Hepatocyte (in vitro differentiated cells): Measurements from ENCODE around the gene PRR19. TPM values are rescaled to one million over a fixed set of nuclear protein-coding genes. Genes with fewer than 3 reads are reported as not detected.

Experiments used
- DNase-seq: peaks from one replicate; pipeline ENCODE4 v3.0.0-alpha.2; 2016; ENCODE audit warnings: low spot score
- H2AFZ ChIP-seq: fragments of 200-600 bp; sonication (generic); 2 replicates; pipeline ENCODE4 v1.6.0; 2016; ENCODE audit warnings: antibody characterized with exemption, mild to moderate bottlenecking
- H3K27ac ChIP-seq: fragments of 200-600 bp; sonication (generic); 2 replicates; pipeline ENCODE4 v1.5.1; 2016; ENCODE audit warnings: mild to moderate bottlenecking
- H3K27me3 ChIP-seq: fragments of 200-600 bp; sonication (generic); 2 replicates; pipeline ENCODE4 v1.6.1; 2016
- H3K36me3 ChIP-seq: fragments of 200-600 bp; sonication (generic); replicated peaks from 2 replicates; pipeline ENCODE4 v1.5.1; 2016; ENCODE audit warnings: low read depth; ENCODE audit not compliant: insufficient read depth
- H3K4me1 ChIP-seq: fragments of 200-600 bp; sonication (generic); 2 replicates; pipeline ENCODE4 v1.5.1; 2016; ENCODE audit warnings: mild to moderate bottlenecking, moderate library complexity; ENCODE audit not compliant: insufficient read depth
- H3K4me2 ChIP-seq: fragments of 200-600 bp; sonication (generic); 2 replicates; pipeline ENCODE4 v1.6.0; 2016
- H3K4me3 ChIP-seq: fragments of 200-600 bp; sonication (generic); 2 replicates; pipeline ENCODE4 v1.5.1; 2016; ENCODE audit warnings: mild to moderate bottlenecking
- H3K79me2 ChIP-seq: fragments of 200-600 bp; sonication (generic); 2 replicates; pipeline ENCODE4 v1.6.0; 2017; ENCODE audit warnings: mild to moderate bottlenecking
- H3K9me2 ChIP-seq: fragments of 200-600 bp; sonication (generic); replicated peaks from 2 replicates; pipeline ENCODE4 v1.6.0; 2017; ENCODE audit warnings: mild to moderate bottlenecking; ENCODE audit not compliant: insufficient read depth
- H3K9me3 ChIP-seq: fragments of 200-600 bp; sonication (generic); 2 replicates; pipeline ENCODE4 v1.5.1; 2016; ENCODE audit warnings: low read depth, mild to moderate bottlenecking
- H4K20me1 ChIP-seq: fragments of 200-600 bp; sonication (generic); 2 replicates; pipeline ENCODE4 v1.6.0; 2016; ENCODE audit warnings: mild to moderate bottlenecking; ENCODE audit not compliant: insufficient read depth, poor library complexity, severe bottlenecking
- CTCF ChIP-seq: fragments of 200-600 bp; sonication (generic); IDR thresholded peaks from 2 replicates; pipeline ENCODE4 v1.5.1; 2016; ENCODE audit warnings: antibody characterized with exemption, mild to moderate bottlenecking; ENCODE audit not compliant: poor library complexity
- EZH2 ChIP-seq: fragments of 200-600 bp; sonication (generic); IDR thresholded peaks from 2 replicates; pipeline ENCODE4 v1.6.1; 2016; ENCODE audit warnings: antibody characterized with exemption, mild to moderate bottlenecking, borderline replicate concordance
- EZH2phosphoT487 ChIP-seq: fragments of 200-600 bp; sonication (generic); IDR thresholded peaks from one replicate; pipeline ENCODE4 v1.6.1; 2018; ENCODE audit warnings: antibody characterized with exemption, mild to moderate bottlenecking, low read depth, moderate library complexity; ENCODE audit not compliant: unreplicated experiment, severe bottlenecking
- WGBS: methylation state at CpG from one replicate; pipeline ENCODE4 v1.1.6; 2016; ENCODE audit warnings: low lambda C conversion rate; ENCODE audit errors: missing lambda C conversion rate; 5-methylcytosine and 5-hydroxymethylcytosine counted together
- polyA plus RNA-seq: library from polyadenylated mRNA; unstranded; fragments of >200 nt; fragmentation: Nextera tagmentation; extraction: Ambion mirVana; gene quantifications from 2 replicates; pipeline ENCODE4 v1.2.1, GENCODE V29; 2016
- total RNA-seq: library from RNA; depleted of rRNA; stranded (reverse); fragments of >200 nt; gene quantifications from 2 replicates; pipeline ENCODE4 v1.2.3, GENCODE V29; 2014

PRR19 gene
- 0.24 and 2.2 TPM in 2 replicates for total RNA-seq
- 1.9 and 3.0 TPM in 2 replicates for polyA plus RNA-seq

- TF ChIP-seq CTCF (no peak), EZH2 (no peak), EZH2phosphoT487 (no peak)
- H3K9me2 ChIP-seq, result no peaks in the 10 kb centered on the region
- peak; percentile 57 for DNase-seq
- H3K4me1 ChIP-seq, result peaks cover 9% of the 10 kb centered on the region
- 4% methylated on average over 18 of the region's 21 CpGs for WGBS
- peaks cover 21% of the 10 kb centered on the region for H3K79me2 ChIP-seq
- no peaks in the 10 kb centered on the region for H3K36me3 ChIP-seq
- peak within 1 kb of the TSS; percentile 66 for H2AFZ ChIP-seq
- no peaks in the 10 kb centered on the region for H3K9me3 ChIP-seq
- no peaks in the 10 kb centered on the region for H4K20me1 ChIP-seq
- H3K27ac ChIP-seq, result peak within 1 kb of the TSS; percentile 63
- no peaks in the 10 kb centered on the region for H3K27me3 ChIP-seq
- H3K4me2 ChIP-seq, result peak within 1 kb of the TSS; percentile 97
- peak within 1 kb of the TSS; percentile 41 for H3K4me3 ChIP-seq
These were observed at the start of gene PRR19 for GRCh38 chr19:42301646-42302203. TSS of gene PRR19 (plus strand) at chr19:42302132. CDS start at chr19:42309585, 7,453 bp downstream.

GRCh38 chr19:42252365-42253244 is 49.3 kb upstream of the PRR19 start:
- WGBS, result 10% methylated on average over 26 of the region's 27 CpGs
- Histone ChIP-seq H3K4me1 (peaks cover 24% of the 10 kb centered on the region), H3K9me2 (no peaks in the 10 kb centered on the region), H3K79me2 (peaks cover 66% of the 10 kb centered on the region), H4K20me1 (peaks cover 44% of the 10 kb centered on the region), H3K4me3 (peak overlapping the region; percentile 99), H2AFZ (no peak overlapping the region), H3K9me3 (no peaks in the 10 kb centered on the region), H3K27me3 (no peaks in the 10 kb centered on the region), H3K4me2 (peak overlapping the region; percentile 99), H3K36me3 (no peaks in the 10 kb centered on the region), H3K27ac (peak overlapping the region; percentile 100)
- DNase-seq, result peak; percentile 69
- TF ChIP-seq EZH2 (no peak), CTCF (no peak), EZH2phosphoT487 (no peak)

- H3K36me3 ChIP-seq, result no peaks in the 10 kb centered on the region
- peak overlapping the region; percentile 100 for H3K27ac ChIP-seq
- peak overlapping the region; percentile 63 for H2AFZ ChIP-seq
- WGBS, result 3% methylated on average over 23 of the region's 71 CpGs
- H3K27me3 ChIP-seq, result no peaks in the 10 kb centered on the region
- H3K9me3 ChIP-seq, result no peaks in the 10 kb centered on the region
- peaks cover 62% of the 10 kb centered on the region for H3K79me2 ChIP-seq
- H4K20me1 ChIP-seq, result peaks cover 44% of the 10 kb centered on the region
- H3K9me2 ChIP-seq, result no peaks in the 10 kb centered on the region
- H3K4me3 ChIP-seq, result peak overlapping the region; percentile 99
- H3K4me2 ChIP-seq, result peak overlapping the region; percentile 99
- peak; percentile 79 for DNase-seq
- peaks cover 24% of the 10 kb centered on the region for H3K4me1 ChIP-seq
- no peak for TF ChIP-seq CTCF
- TF ChIP-seq EZH2, result no peak
- no peak for TF ChIP-seq EZH2phosphoT487
These were observed 48.5 kb upstream of the PRR19 start for GRCh38 chr19:42253245-42254088.
